ENCODE results near the gene OR6K2. TPM values are rescaled to one million over a fixed set of nuclear protein-coding genes. Genes with fewer than 3 reads are reported as not detected.
"Not testable (repeated sequence)": the region's sequence is repeated elsewhere in the genome, so short reads cannot be mapped to it uniquely, and the experiment has no call there.

Gene OR6K2
- total and polyA plus RNA-seq, 4 donors: not detected

- no peak for DNase-seq (ENCODE audit: low spot score)
- H3K27me3 ChIP-seq (ENCODE audit: control insufficient read depth in 4 of 4, insufficient read depth in 4 of 4, low read length in 3 of 4): no peaks in the 10 kb centered on the region
- no peaks in the 10 kb centered on the region for H3K9me3 ChIP-seq (ENCODE audit: control insufficient read depth in 4 of 4, low read length in 3 of 4)
- H3K9ac ChIP-seq (ENCODE audit: low read depth in 1 of 2, low read length in 2 of 2): no peak overlapping the region
- no peak overlapping the region for H3K4me3 ChIP-seq (ENCODE audit: low read depth in 1 of 3, low read length in 3 of 3)
- TF ChIP-seq GABPA (IDR thresholded peaks at IDR 0.05 in 1 of 2, conservative IDR thresholded peaks at IDR 0.05 in 1 of 2) (no peak), MAX (IDR thresholded peaks at IDR 0.05) (no peak), SP1 (IDR thresholded peaks at IDR 0.05) (no peak), HNF4G (IDR thresholded peaks at IDR 0.05) (no peak), HNF4A (conservative IDR thresholded peaks at IDR 0.05) (no peak), YY1 (IDR thresholded peaks at IDR 0.05) (no peak), RAD21 (IDR thresholded peaks at IDR 0.05) (no peak), ATF3 (IDR thresholded peaks at IDR 0.05) (no peak), NR2F2 (IDR thresholded peaks at IDR 0.05) (no peak)
- H3K27ac ChIP-seq (ENCODE audit: low read depth in 1 of 2, low read length in 2 of 2): no peak overlapping the region
- H3K36me3 ChIP-seq (ENCODE audit: control insufficient read depth in 4 of 4, insufficient read depth in 3 of 4, low read depth in 1 of 4, low read length in 3 of 4): no peaks in the 10 kb centered on the region
- H3K4me1 ChIP-seq (ENCODE audit: control insufficient read depth in 4 of 4, insufficient read depth in 4 of 4, low read length in 3 of 4): no peaks in the 10 kb centered on the region
Observed at GRCh38 chr1:158691907-158692306, 8.5 kb downstream of the OR6K2 start.

GRCh38 chr1:158691149-158691548, 9.3 kb downstream of the OR6K2 start:
- 28% methylated on average over 1 of the region's 1 CpG for WGBS
- not testable (repeated sequence) for H3K4me1 ChIP-seq (ENCODE audit: control insufficient read depth in 4 of 4, insufficient read depth in 4 of 4, low read length in 3 of 4); H3K27me3 ChIP-seq (ENCODE audit: control insufficient read depth in 4 of 4, insufficient read depth in 4 of 4, low read length in 3 of 4); H3K4me3 ChIP-seq (ENCODE audit: low read depth in 1 of 3, low read length in 3 of 3); H3K9me3 ChIP-seq (ENCODE audit: control insufficient read depth in 4 of 4, low read length in 3 of 4); H3K27ac ChIP-seq (ENCODE audit: low read depth in 1 of 2, low read length in 2 of 2); H3K36me3 ChIP-seq (ENCODE audit: control insufficient read depth in 4 of 4, insufficient read depth in 3 of 4, low read depth in 1 of 4, low read length in 3 of 4); H3K9ac ChIP-seq (ENCODE audit: low read depth in 1 of 2, low read length in 2 of 2); DNase-seq (ENCODE audit: low spot score)

GRCh38 chr1:158689875-158690274, 10.6 kb downstream of the OR6K2 start:
- no peaks in the 10 kb centered on the region for H3K4me1 ChIP-seq (ENCODE audit: control insufficient read depth in 4 of 4, insufficient read depth in 4 of 4, low read length in 3 of 4)
- no peak for TF ChIP-seq ATF3 (IDR thresholded peaks at IDR 0.05)
- TF ChIP-seq GABPA (IDR thresholded peaks at IDR 0.05 in 1 of 2, conservative IDR thresholded peaks at IDR 0.05 in 1 of 2): no peak
- TF ChIP-seq JUND (IDR thresholded peaks at IDR 0.05): no peak
- no peak for TF ChIP-seq CTCF (IDR thresholded peaks at IDR 0.05; ENCODE audit: low read depth, low read length, missing input control)
- no peak for TF ChIP-seq EGR1 (IDR thresholded peaks at IDR 0.05; ENCODE audit: low read depth in 2 of 2)
- H3K9ac ChIP-seq (ENCODE audit: low read depth in 1 of 2, low read length in 2 of 2): no peak overlapping the region
- no peak for DNase-seq (ENCODE audit: low spot score)
- H3K27me3 ChIP-seq (ENCODE audit: control insufficient read depth in 4 of 4, insufficient read depth in 4 of 4, low read length in 3 of 4): no peaks in the 10 kb centered on the region
- H3K27ac ChIP-seq (ENCODE audit: low read depth in 1 of 2, low read length in 2 of 2): no peak overlapping the region
- H3K36me3 ChIP-seq (ENCODE audit: control insufficient read depth in 4 of 4, insufficient read depth in 3 of 4, low read depth in 1 of 4, low read length in 3 of 4): no peaks in the 10 kb centered on the region
- no peak overlapping the region for H3K4me3 ChIP-seq (ENCODE audit: low read depth in 1 of 3, low read length in 3 of 3)
- no peaks in the 10 kb centered on the region for H3K9me3 ChIP-seq (ENCODE audit: control insufficient read depth in 4 of 4, low read length in 3 of 4)

GRCh38 chr1:158689110-158689509, 11.3 kb downstream of the OR6K2 start:
- Histone ChIP-seq H3K36me3 (ENCODE audit: control insufficient read depth in 4 of 4, insufficient read depth in 3 of 4, low read depth in 1 of 4, low read length in 3 of 4) (no peaks in the 10 kb centered on the region), H3K27me3 (ENCODE audit: control insufficient read depth in 4 of 4, insufficient read depth in 4 of 4, low read length in 3 of 4) (peaks cover 0 to 4% (median 0%) of the 10 kb centered on the region in 4 donors), H3K4me3 (ENCODE audit: low read depth in 1 of 3, low read length in 3 of 3) (no peak overlapping the region), H3K9ac (ENCODE audit: low read depth in 1 of 2, low read length in 2 of 2) (no peak overlapping the region), H3K9me3 (ENCODE audit: control insufficient read depth in 4 of 4, low read length in 3 of 4) (no peaks in the 10 kb centered on the region), H3K4me1 (ENCODE audit: control insufficient read depth in 4 of 4, insufficient read depth in 4 of 4, low read length in 3 of 4) (no peaks in the 10 kb centered on the region), H3K27ac (ENCODE audit: low read depth in 1 of 2, low read length in 2 of 2) (no peak overlapping the region)
- no peak for DNase-seq (ENCODE audit: low spot score)
- WGBS: 62% methylated on average over 1 of the region's 1 CpG
- TF ChIP-seq FOXA2 (IDR thresholded peaks at IDR 0.05): no peak
- TF ChIP-seq YY1 (IDR thresholded peaks at IDR 0.05): no peak
- no peak for TF ChIP-seq REST (IDR thresholded peaks at IDR 0.05)
- no peak for TF ChIP-seq MAX (IDR thresholded peaks at IDR 0.05)
- TF ChIP-seq CTCF (IDR thresholded peaks at IDR 0.05; ENCODE audit: low read depth, low read length, missing input control): no peak

Data from liver (tissue), 9 donors.